OCI-LY7 (cell line): Measurements from ENCODE around the gene ST8SIA4.

ENCODE experiments used
- CTCF ChIP-seq: fragments of 200-600 bp; sonication (generic); conservative IDR thresholded peaks from 2 replicates; pipeline ENCODE4 v1.5.1; 2014; ENCODE audit warnings: mild to moderate bottlenecking, antibody characterized with exemption, low read length, moderate library complexity, mixed read lengths
- EZH2phosphoT487 ChIP-seq: fragments of 200-600 bp; sonication (generic); IDR thresholded peaks from 2 replicates; pipeline ENCODE4 v1.6.1; 2018; ENCODE audit warnings: low read depth, borderline replicate concordance, mild to moderate bottlenecking, mixed run types, antibody characterized with exemption, low read length, moderate library complexity, mixed read lengths

GRCh38 chr5:100909034-100909433 is 6.0 kb upstream of the ST8SIA4 start:
- TF ChIP-seq CTCF = no peak
- no peak for TF ChIP-seq EZH2phosphoT487
